Astrocyte of the cerebellum (primary cell): ENCODE data around the gene CEACAM21.

Experiments used
- DNase-seq: peaks from one replicate; pipeline ENCODE4 v3.0.0-alpha.2; 2011; ENCODE audit warnings: low read depth
- H3K4me3 ChIP-seq: 2 replicates; pipeline ENCODE4 v1.5.1; 2011; ENCODE audit warnings: mild to moderate bottlenecking, low read depth, low read length, moderate library complexity
- CTCF ChIP-seq: IDR thresholded peaks from 2 replicates; pipeline ENCODE4 v1.5.1; 2012; ENCODE audit warnings: low read length, low read depth, moderate library complexity, mild to moderate bottlenecking; ENCODE audit errors: missing control alignments
- in situ Hi-C: cut with HindIII; loops from 2 replicates; pipeline ENCODE4 v1.10.0; 2017; ENCODE audit warnings: low sequenced_read_pairs

CEACAM21 gene

GRCh38 chr19:41565379-41565720 lies 10.6 kb upstream of the CEACAM21 start:
- in situ Hi-C loops: no loop called here
- no peak overlapping the region for H3K4me3 ChIP-seq
- no peak for DNase-seq
- no peak for TF ChIP-seq CTCF

- in situ Hi-C loops: no loop called here
- H3K4me3 ChIP-seq: no peak overlapping the region
- no peak for TF ChIP-seq CTCF
- DNase-seq: no peak
These were observed 10.0 kb upstream of the CEACAM21 start for GRCh38 chr19:41566001-41566400.

- H3K4me3 ChIP-seq: no peak overlapping the region
- in situ Hi-C loops: no loop called here
- no peak for TF ChIP-seq CTCF
- DNase-seq: no peak
These were observed 6.3 kb upstream of the CEACAM21 start for GRCh38 chr19:41569481-41570150.

GRCh38 chr19:41570179-41570578 lies 5.8 kb upstream of the CEACAM21 start:
- H3K4me3 ChIP-seq: no peak overlapping the region
- no peak for DNase-seq
- in situ Hi-C loops: no loop called here
- TF ChIP-seq CTCF: no peak

GRCh38 chr19:41570639-41571112 lies 5.3 kb upstream of the CEACAM21 start:
- in situ Hi-C loops: no loop called here
- peak; percentile 27 for DNase-seq
- H3K4me3 ChIP-seq: no peak overlapping the region
- peak; percentile 95 for TF ChIP-seq CTCF

- no peak overlapping the region for H3K4me3 ChIP-seq
- DNase-seq: no peak
- in situ Hi-C loops: no loop called here
- TF ChIP-seq CTCF: no peak
These were observed 1.3 kb downstream of the CEACAM21 start for GRCh38 chr19:41577144-41577830.
